Activated CD4-positive, CD25-positive, alpha-beta regulatory T cell treated with anti-CD3 and anti-CD28 coated beads, Interleukin-2, amount 50 U/mL, for 24 hours (primary cell): ENCODE data around the gene CELSR3.
A peak's percentile ranks its signal among the peaks of the same experiment; 100 is the strongest.

Experiments
- ATAC-seq, 2 donors: fragments of 150-1000 bp; cut with Tn5 transposase; one replicate each; pipeline ENCODE4 v1.10.0; 2021; ENCODE audit warnings: mild to moderate bottlenecking in 1 of 2, moderate library complexity in 1 of 2

The CELSR3 gene, protein sequence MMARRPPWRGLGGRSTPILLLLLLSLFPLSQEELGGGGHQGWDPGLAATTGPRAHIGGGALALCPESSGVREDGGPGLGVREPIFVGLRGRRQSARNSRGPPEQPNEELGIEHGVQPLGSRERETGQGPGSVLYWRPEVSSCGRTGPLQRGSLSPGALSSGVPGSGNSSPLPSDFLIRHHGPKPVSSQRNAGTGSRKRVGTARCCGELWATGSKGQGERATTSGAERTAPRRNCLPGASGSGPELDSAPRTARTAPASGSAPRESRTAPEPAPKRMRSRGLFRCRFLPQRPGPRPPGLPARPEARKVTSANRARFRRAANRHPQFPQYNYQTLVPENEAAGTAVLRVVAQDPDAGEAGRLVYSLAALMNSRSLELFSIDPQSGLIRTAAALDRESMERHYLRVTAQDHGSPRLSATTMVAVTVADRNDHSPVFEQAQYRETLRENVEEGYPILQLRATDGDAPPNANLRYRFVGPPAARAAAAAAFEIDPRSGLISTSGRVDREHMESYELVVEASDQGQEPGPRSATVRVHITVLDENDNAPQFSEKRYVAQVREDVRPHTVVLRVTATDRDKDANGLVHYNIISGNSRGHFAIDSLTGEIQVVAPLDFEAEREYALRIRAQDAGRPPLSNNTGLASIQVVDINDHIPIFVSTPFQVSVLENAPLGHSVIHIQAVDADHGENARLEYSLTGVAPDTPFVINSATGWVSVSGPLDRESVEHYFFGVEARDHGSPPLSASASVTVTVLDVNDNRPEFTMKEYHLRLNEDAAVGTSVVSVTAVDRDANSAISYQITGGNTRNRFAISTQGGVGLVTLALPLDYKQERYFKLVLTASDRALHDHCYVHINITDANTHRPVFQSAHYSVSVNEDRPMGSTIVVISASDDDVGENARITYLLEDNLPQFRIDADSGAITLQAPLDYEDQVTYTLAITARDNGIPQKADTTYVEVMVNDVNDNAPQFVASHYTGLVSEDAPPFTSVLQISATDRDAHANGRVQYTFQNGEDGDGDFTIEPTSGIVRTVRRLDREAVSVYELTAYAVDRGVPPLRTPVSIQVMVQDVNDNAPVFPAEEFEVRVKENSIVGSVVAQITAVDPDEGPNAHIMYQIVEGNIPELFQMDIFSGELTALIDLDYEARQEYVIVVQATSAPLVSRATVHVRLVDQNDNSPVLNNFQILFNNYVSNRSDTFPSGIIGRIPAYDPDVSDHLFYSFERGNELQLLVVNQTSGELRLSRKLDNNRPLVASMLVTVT (N-terminal part only)

DNA sequence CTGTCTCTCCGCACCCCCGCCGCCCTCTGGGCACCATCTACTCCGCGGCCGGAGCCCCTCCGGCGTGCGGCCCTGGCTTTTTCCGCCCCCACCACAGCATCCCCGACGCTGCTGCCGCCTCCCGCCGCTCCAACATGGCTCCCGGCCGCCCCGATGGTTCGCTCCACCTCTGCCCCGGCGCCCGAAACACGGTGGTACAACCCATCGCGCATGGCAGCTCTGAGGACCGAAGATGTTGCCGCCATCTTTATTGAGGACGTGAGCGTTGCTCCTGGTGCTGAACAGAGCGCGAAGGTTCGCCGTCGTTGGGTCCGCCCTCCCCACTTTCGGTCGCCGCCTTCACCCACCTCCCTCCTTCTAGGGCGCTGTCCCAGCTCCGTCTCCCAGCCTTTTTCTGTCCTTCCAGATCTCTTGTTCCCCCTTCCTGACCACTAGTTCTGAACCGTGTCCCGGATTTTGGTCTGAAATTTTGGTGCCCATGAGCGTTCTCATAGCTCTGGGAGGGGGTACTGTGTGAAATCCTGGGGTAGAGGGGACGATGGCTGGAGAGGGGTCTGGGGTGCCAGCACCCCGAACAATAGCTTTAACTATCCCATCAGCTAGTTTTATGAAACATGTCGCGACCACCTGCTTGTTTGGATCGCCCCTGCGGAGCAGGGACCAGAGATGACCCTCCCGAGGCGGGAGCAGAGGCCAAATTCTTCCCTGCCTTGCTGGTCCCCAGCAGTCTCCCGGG is at the start of gene CELSR3:
CELSR3 (minus strand) TSS at position 134 of the 736 bp plus-strand sequence. CDS start 252 bp downstream, outside the sequence.
- peak; percentile 29 to 41 for ATAC-seq

DNA sequence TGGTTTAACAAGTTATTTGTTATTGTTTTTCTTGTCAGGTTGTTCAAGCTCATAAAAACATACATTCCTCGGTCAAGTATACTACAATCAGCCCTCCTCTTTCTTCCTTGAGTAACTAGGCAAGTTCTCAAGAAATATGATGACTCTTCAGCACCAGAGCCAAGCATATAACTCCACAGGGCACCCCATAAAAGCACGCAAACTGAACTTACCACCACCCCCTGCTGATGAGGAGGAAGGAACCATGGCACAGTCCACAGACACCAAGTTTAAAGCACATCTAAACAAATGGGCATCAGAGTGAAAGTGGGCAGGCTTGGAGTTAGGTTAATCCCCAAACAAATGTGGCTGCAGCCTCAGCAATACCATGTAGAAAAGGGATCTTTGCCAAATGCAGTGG is 49.0 kb upstream of the CELSR3 start:
- no peak for ATAC-seq

DNA sequence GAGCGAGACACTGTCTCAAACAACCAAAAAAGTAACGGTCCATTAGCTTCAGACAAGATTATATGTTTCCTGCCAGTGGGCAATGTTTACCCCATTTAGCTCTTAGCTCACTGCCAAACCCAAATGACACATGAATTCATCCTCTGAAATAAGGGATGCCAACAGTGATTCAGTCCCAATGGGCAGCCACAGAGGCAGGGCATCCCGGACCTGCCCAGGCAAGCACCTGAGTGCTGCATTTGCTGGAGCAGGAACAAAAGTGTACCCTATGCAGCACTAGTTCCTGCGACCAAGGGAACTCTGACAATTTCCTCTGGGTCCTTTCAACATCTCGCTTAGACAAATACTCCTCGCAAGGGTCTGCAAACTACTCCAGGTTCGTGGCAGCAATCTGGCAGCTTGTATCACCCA is 46.4 kb upstream of the CELSR3 start:
- ATAC-seq = no peak

DNA sequence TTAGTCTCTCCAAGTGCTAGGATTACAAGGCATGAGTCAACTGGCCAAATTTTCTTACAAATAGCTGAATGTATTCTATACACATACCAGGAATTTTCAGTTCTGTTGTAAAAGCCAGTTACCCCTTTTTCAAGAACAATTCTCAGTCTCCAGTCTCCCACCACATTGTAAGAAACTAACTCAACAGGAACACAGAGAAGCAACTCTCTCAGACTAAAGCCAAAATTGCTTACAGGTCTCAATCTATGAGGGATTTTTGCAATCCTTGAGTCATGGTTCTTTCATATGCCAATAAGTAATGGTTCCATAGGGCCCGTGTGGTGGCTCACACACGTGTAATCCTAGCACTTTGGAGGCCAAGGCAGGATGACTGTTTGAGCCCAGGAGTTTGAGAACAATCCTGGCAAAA is 45.8 kb upstream of the CELSR3 start:
- ATAC-seq = peak in 1 of 2 donors; percentile 64

DNA sequence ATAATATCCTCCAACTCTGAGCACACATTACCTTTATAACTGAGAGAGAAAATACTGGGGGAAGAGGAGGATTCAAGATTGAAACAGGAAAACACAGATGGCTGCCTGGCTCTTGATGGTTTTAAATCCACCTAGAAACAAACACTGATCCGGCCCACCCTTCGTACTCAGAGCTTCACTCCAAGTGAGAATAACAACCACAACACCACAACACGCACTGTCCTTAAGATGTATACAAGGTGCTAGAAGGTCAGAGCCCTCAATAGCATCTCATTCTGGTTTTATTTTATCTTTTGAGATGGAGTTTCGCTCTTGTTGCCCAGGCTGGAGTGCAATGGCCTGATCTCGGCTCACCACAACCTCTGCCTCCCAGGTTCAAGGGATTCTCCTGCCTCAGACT is 44.5 kb upstream of the CELSR3 start:
- no peak for ATAC-seq

DNA sequence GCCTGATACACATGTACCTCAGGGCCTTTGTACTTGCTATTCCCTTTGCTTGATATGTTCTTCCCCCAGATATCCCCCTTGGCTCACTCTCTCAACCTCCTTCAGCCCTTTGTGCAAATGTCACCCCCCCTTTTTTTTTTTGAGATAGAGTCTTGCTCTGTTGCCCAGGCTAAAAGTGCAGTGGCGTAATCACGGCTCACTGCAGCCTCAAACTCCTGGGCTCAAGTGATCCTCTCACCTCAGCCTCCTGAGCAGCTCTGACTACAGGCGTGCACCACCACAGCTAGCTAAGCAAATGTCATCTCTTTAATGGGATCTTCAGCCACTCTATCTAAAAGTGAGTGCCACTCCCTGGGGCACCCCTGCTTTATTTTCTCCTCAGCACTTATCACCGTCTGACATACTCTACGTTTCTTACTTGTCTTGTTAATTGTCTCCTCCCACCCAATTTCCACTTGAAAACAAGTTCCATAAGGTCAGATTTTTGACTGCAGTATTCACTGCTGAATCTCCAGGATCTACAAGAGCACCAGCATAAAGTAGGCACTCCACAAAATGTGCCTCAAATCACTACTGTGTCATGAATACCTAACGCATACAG is 39.7 kb upstream of the CELSR3 start:
- ATAC-seq = no peak

DNA sequence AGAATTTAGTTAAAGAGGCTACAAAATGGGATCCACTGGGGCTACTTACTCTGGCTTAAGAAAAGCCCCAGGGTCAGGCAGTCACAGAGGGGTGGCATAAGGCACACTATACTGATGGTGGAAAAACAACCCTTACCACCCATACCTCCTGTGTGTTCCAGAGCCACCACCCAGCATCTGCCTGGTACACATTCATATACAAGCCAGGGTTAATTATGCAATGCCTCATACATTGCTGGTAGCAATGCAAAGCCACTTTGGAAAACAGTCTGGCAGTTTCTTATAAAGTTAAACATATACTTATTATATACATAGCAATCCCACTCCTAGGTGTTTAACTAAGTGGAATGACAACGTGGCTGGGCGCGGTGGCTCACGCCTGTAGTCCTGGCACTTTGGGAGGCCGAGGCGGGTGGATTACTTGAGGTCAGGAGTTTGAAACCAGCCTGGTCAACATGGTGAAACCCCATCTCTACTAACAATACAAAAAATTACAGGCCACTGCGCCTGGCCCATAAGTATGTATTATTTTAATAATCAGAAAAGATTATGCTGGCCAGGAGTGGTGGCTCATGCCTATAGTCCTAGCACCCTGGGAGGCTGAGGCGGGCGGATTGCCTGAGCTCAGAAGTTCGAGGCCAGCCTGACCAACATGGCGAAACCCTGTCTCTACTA is 38.2 kb upstream of the CELSR3 start:
- ATAC-seq = no peak

DNA sequence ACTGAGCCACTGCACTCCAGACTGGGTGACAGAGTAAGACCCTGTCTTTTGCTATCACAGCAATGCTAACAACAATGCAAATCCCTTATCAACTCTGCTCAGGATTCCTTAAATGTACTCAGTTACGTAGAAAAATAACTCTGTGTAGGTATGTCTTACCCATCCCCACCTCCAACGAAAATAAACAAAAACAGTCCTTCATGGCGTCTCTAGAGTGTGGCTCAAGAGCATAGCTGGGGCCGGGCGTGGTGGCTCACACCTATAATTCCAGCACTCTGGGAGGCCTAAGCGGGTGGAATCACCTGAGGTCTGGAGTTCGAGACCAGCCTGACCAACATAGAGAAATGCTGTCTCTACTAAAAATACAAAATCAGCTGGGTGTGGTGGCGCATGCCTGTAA is 36.2 kb upstream of the CELSR3 start:
- ATAC-seq = no peak

DNA sequence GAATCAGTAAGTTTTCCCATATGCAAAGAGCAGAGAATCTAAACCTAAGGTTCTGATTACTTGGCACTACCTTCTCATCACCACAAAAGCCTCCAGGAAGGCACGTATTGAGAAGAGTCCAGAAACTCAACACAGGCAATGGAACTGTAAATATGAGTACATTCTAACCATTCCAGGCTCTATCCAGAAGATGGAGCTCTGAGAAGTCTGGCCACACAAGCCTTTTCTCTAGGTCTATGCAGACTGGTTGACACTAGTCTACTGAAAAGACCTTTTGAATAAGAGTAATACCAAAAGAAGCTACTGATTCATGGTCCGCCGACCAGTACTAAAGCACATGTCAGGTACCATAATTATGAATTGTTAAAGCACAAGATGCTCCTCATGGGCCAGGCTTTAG is 35.3 kb upstream of the CELSR3 start:
- ATAC-seq = peak in 1 of 2 donors; percentile 24

DNA sequence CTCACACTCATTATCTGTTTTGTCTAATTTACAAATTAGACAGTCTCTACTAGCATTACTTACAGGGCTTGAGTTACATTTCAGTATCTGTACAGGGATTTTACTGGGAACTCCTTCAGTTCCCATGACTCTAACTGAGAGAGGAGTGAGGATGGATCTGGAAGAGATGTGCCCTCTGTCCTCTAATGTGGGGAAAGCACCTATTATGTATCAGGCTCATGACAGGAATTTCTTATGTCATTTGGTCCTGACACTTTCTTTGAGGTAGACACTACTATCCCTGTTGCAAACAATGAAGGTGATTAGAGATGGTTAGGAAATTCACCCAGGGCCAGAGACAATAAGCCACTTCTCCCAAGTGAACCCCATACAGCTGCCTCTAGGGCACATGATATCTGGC is 33.9 kb upstream of the CELSR3 start:
- no peak for ATAC-seq

DNA sequence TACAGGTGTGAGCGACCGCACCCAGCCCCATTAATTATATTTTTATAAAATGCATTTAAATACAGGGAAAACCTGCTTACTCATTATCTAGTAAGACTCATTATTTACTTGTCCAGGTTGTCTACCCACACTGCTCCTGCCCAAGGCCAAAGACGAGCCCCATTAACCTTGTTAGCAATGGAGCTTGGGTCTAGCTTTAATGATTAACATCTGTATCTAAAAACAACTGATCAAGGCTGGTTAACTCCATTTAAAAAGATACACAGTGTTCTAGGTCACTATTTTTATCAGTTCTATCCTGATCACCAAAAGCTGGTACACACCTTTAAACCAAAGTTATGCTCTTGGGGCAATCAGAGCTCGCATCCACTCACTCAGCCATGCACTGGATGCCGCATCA is 33.5 kb upstream of the CELSR3 start:
- no peak for ATAC-seq

DNA sequence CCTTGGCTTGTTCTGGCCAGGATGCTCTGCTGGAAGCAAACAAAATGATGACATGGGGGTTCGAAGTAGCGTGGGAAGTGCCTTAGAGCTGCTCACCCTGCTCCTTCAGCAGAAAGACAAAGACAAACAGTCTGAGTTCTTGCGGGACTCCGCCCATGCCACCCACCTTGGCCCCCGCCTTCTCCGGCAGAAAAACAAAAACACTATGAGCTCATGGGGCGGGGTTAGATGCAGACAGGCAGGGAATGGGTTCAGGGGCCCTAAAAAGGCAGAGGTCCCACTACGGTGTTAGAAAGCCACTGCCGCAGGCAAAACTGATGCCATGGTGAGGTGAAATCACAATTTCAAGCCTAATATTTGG is 32.7 kb upstream of the CELSR3 start:
- ATAC-seq = no peak

DNA sequence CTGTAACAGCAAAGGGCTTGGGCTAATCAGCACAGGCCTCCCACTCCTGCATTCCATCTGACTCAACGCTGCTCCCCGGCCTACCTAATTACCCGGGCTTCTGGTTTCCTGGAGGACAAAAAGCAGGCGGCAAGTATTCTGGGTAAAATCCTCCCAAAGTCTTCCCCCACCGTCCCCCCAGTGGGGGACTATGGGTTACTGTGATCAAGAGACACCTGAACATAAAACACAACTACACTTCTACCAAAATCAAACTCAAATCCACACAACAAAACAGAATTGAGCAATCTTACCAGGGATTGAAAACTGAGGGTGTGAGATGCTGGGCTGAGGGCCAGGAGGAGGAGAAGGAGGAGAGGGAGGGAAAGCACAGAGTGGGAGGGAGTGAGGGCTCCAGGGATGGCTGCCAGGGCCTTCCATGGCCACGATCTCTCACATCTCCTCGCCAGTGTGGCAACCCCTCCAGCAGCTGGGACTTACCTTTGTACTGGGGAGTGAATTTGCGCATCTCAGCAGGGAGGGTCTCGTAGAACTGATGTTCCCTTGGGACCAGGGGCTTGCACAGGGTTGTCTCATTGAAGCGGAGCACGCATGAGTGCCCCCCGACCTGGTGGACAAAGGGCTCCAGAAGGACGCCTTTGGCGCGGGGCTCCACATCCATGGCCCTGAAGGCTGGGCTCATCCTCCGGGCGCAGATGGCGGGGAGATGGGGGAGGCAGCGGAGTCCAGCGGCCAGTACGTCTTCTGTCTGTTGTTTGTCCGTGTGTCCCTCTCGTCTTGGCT is 32.1 kb upstream of the CELSR3 start:
- no peak for ATAC-seq

DNA sequence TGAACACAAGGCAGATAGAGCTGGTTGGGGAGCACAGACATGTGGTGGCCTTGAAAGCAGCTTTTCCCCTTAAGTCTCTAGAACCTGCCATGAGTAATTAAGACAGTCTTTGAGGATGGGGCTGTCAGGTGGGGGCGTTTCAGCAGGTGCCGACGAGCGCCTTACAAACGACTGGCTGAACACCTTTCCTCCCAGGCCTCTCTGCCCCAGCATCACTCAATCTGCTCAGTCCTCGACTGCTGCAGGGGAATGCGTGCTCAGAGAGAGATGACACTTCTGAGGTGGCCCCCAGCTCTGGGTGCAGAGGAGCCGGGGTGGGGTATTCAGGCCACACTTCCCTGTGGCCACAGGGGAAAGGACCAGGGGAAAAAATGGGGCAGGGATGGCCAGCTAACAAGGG is 31.1 kb upstream of the CELSR3 start:
- no peak for ATAC-seq

DNA sequence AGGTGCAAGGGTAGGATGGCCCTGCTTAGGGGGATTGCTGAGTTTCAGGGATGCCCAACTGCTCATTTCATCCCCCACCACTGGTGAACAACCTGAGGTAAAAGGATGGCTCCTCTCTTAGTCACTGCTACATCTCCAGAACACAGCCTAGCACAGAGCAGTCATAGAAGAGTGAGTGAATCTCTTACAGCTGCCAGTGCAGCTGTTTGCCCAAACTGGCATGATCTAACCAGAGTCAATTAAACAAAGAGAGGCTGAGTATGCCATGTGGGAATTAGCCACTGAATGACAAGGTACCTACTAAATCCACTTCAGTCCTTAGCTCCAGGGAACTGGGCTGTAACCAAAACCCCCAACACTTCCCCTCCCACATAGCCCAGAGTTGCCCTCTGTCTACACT is 29.9 kb upstream of the CELSR3 start:
- no peak for ATAC-seq

DNA sequence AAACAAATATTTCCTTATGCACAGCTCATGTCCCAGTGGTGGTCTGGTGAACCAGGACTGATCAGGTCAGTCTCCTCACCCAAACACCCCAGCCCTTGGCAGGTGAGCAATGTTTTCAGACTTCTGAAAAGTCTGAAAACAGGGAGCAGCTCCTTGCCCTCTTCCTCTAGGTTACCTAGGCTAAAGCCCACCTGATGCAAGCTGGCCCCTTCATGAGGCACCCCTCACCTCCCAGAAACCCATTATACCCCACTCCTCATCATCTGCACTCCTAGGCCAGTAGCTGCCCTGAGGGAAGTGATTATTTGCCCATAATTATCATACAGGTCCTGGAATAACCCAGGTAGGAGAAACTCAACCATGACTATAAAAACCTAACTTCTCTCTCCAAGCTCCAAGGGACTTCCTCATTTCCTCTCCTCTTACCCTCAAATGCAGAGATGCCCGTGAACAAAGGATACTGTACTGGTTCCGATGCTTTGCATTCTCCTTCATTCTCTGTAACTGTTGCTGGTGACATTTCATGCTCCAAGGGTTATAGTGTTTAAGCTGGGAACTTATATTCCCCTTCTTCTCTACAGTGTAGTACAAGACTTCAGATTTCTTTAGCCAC is 28.3 kb upstream of the CELSR3 start:
- ATAC-seq = no peak

DNA sequence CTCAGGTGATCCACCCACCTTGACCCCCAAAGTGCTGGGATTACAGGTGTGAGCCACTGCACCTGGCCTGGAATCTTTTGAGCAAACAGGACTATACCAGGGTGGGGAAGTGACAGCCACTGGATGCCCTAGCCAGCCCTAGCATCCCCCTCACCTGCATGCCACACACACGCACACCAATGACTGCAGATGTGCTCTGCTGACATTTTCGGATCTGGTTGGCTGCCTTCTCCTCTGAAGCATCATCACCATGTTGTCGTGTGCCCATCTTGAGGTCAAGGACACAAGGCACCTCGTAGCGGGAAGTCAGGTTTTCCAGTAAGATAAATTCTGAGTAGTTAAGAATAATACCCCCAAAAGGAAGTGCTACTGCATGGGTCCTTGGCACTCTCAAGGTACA is 26.7 kb upstream of the CELSR3 start:
- no peak for ATAC-seq

DNA sequence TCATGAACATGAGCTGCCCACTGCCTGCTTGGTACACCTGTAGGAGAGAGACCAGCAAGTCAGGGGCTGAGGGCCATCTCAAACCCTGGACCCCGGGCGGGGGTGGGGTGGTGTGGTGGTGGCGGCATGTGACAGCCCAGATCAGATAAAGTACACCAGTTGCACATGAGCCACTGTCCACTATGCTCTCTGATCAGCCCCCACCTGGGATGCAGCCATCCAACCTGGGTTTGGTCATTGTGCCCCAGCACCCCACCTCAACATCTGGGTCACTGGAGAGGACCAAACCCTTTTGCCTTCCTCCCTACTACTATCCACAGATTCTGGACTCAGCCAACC is 26.0 kb upstream of the CELSR3 start:
- no peak for ATAC-seq

DNA sequence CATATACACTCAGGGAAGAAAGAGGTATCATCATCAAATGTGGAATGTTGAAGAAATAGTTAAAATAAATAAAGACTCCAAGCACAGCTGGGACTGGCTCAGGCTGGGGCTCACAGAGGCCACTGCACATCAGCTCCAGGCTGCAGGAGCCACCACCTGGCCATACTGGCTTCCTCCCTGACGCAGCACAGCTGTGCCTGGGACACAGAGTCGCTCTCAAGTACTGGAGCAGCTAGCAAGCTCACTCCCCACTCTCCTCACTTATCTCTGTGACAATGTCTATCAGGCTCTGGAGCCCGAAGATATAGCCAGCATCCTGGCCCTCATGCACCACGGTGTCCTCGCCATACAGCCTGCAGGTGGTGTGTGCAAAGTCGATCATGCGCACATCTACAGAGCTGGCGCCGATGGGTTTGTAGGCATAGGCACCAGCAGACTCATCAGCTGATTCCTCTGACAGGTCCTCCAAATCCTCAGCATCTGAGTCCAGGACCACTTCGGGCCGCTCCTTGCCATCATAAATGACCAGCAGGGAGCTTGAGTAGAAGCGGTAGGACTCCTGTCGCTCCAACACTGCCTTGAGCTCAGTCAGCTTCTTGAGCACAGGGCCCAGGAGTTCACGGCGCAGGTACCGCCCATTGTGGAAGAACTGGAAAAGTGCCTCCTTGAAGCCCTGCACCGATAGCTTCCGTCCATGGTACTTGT is 25.5 kb upstream of the CELSR3 start:
- no peak for ATAC-seq

DNA sequence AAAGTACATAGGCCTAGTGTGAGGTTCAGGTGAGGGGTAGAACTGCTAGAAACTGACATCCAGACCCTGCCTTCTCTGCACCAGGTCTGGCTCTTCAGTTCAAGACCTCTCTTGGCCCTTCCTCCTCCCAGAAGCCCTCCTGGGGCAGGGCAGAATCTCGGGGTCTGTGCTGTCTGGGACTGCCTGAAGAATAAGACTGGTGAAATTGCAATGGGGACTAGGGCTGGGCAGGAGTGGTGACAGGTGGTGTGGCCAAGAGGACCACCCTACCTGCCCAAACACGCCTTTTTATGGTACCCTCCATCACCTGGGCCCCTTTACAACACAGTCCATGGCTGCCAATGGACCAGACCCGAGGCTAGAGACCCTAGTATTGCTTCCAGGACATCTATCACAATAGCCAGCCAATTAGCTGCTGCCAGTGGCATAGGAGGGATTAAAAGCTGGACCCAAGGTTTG is 24.6 kb upstream of the CELSR3 start:
- ATAC-seq = no peak
